ENCODE results near the gene PHKA2. TPM values are rescaled to one million over a fixed set of nuclear protein-coding genes. Genes with fewer than 3 reads are reported as not detected.

PHKA2 gene
- total and polyA plus RNA-seq, 2 donors (not counting 1 experiment from before 2014, with no cell fraction given) = 7.9 to 8.3 TPM

- Histone ChIP-seq H3K36me3 (ENCODE audit: control insufficient read depth, insufficient read depth, low read length) (no peaks in the 10 kb centered on the region), H3K79me2 (ENCODE audit: control insufficient read depth, insufficient read depth, low read length) (no peaks in the 10 kb centered on the region), H3K4me1 (ENCODE audit: control insufficient read depth, extremely low read depth, insufficient read depth, low read length) (no peaks in the 10 kb centered on the region), H3K4me3 (replicated peaks in 1 of 4; ENCODE audit: control extremely low read depth in 1 of 4, insufficient read depth in 1 of 4, low read depth in 3 of 4, low read length in 4 of 4) (no peak overlapping the region), H3K9me3 (ENCODE audit: control insufficient read depth, insufficient read depth, low read depth, low read length) (no peaks in the 10 kb centered on the region), H3K27ac (ENCODE audit: insufficient read depth, low read length) (no peak overlapping the region), H3K27me3 (ENCODE audit: control insufficient read depth, insufficient read depth, low read length) (no peaks in the 10 kb centered on the region), H3K4me2 (ENCODE audit: extremely low read depth, insufficient read depth, low read length) (no peak overlapping the region), H2AFZ (ENCODE audit: low read length) (no peak overlapping the region), H4K20me1 (ENCODE audit: control insufficient read depth, extremely low read depth, insufficient read depth, low read length) (no peaks in the 10 kb centered on the region), H3K9ac (ENCODE audit: insufficient read depth, low read length) (no peak overlapping the region)
- no peak for DNase-seq (ENCODE audit: low read depth in 2 of 2)
- TF ChIP-seq CTCF (conservative IDR thresholded peaks at IDR 0.05 in 1 of 2, IDR thresholded peaks at IDR 0.05 in 1 of 2; ENCODE audit: low read depth in 1 of 2, low read length in 2 of 2) (no peak), EZH2 (IDR thresholded peaks at IDR 0.05; ENCODE audit: low read length, missing control alignments) (no peak)
These were observed 63.3 kb downstream of the PHKA2 start for GRCh38 chrX:18920566-18920965.

GRCh38 chrX:18920079-18920478 is 63.8 kb downstream of the PHKA2 start:
- H3K4me3 ChIP-seq (replicated peaks in 1 of 4; ENCODE audit: control extremely low read depth in 1 of 4, insufficient read depth in 1 of 4, low read depth in 3 of 4, low read length in 4 of 4) = no peak overlapping the region
- H3K9me3 ChIP-seq (ENCODE audit: control insufficient read depth, insufficient read depth, low read depth, low read length) = no peaks in the 10 kb centered on the region
- H2AFZ ChIP-seq (ENCODE audit: low read length) = no peak overlapping the region
- H3K27me3 ChIP-seq (ENCODE audit: control insufficient read depth, insufficient read depth, low read length) = no peaks in the 10 kb centered on the region
- DNase-seq (ENCODE audit: low read depth in 2 of 2) = no peak
- no peak overlapping the region for H3K27ac ChIP-seq (ENCODE audit: insufficient read depth, low read length)
- H4K20me1 ChIP-seq (ENCODE audit: control insufficient read depth, extremely low read depth, insufficient read depth, low read length) = no peaks in the 10 kb centered on the region
- H3K9ac ChIP-seq (ENCODE audit: insufficient read depth, low read length) = no peak overlapping the region
- no peaks in the 10 kb centered on the region for H3K4me1 ChIP-seq (ENCODE audit: control insufficient read depth, extremely low read depth, insufficient read depth, low read length)
- H3K79me2 ChIP-seq (ENCODE audit: control insufficient read depth, insufficient read depth, low read length) = no peaks in the 10 kb centered on the region
- H3K36me3 ChIP-seq (ENCODE audit: control insufficient read depth, insufficient read depth, low read length) = no peaks in the 10 kb centered on the region
- H3K4me2 ChIP-seq (ENCODE audit: extremely low read depth, insufficient read depth, low read length) = no peak overlapping the region
- no peak for TF ChIP-seq EZH2 (IDR thresholded peaks at IDR 0.05; ENCODE audit: low read length, missing control alignments)

GRCh38 chrX:18917831-18918230 is 66.1 kb downstream of the PHKA2 start:
- Histone ChIP-seq H2AFZ (ENCODE audit: low read length) (no peak overlapping the region), H3K36me3 (ENCODE audit: control insufficient read depth, insufficient read depth, low read length) (no peaks in the 10 kb centered on the region), H3K79me2 (ENCODE audit: control insufficient read depth, insufficient read depth, low read length) (no peaks in the 10 kb centered on the region), H3K9me3 (ENCODE audit: control insufficient read depth, insufficient read depth, low read depth, low read length) (no peaks in the 10 kb centered on the region), H4K20me1 (ENCODE audit: control insufficient read depth, extremely low read depth, insufficient read depth, low read length) (no peaks in the 10 kb centered on the region), H3K4me1 (ENCODE audit: control insufficient read depth, extremely low read depth, insufficient read depth, low read length) (no peaks in the 10 kb centered on the region), H3K27me3 (ENCODE audit: control insufficient read depth, insufficient read depth, low read length) (no peaks in the 10 kb centered on the region), H3K27ac (ENCODE audit: insufficient read depth, low read length) (no peak overlapping the region), H3K9ac (ENCODE audit: insufficient read depth, low read length) (no peak overlapping the region), H3K4me2 (ENCODE audit: extremely low read depth, insufficient read depth, low read length) (no peak overlapping the region), H3K4me3 (replicated peaks in 1 of 4; ENCODE audit: control extremely low read depth in 1 of 4, insufficient read depth in 1 of 4, low read depth in 3 of 4, low read length in 4 of 4) (no peak overlapping the region)
- no peak for DNase-seq (ENCODE audit: low read depth in 2 of 2)
- no peak for TF ChIP-seq EZH2 (IDR thresholded peaks at IDR 0.05; ENCODE audit: low read length, missing control alignments)
- TF ChIP-seq CTCF (conservative IDR thresholded peaks at IDR 0.05 in 1 of 2, IDR thresholded peaks at IDR 0.05 in 1 of 2; ENCODE audit: low read depth in 1 of 2, low read length in 2 of 2) = no peak

All from fibroblast of lung (primary cell).